Measurements from ENCODE around the gene RDH5.

The RDH5 gene

GRCh38 chr12:55703901-55704761 is 16.1 kb upstream of the RDH5 start:
- Mint-ChIP-seq H3K9me3 (no peaks in the 10 kb centered on the region), H3K4me3 (no peak overlapping the region), H3K27ac (no peak overlapping the region), H3K27me3 (peaks cover 18% of the 10 kb centered on the region), H3K4me1 (peaks cover 22% of the 10 kb centered on the region), H3K36me3 (no peaks in the 10 kb centered on the region)
- ATAC-seq: no peak

- Mint-ChIP-seq H3K27me3 (peaks cover 25% of the 10 kb centered on the region), H3K27ac (no peak overlapping the region)
These were observed 15.1 kb upstream of the RDH5 start for GRCh38 chr12:55704824-55705718.

GRCh38 chr12:55705782-55706402 is 14.3 kb upstream of the RDH5 start:
- H3K27me3 Mint-ChIP-seq: peaks cover 25% of the 10 kb centered on the region
- peaks cover 25% of the 10 kb centered on the region for H3K4me1 Mint-ChIP-seq
- no peaks in the 10 kb centered on the region for H3K36me3 Mint-ChIP-seq
- ATAC-seq: no peak
- no peak overlapping the region for H3K4me3 Mint-ChIP-seq
- H3K27ac Mint-ChIP-seq: no peak overlapping the region
- no peaks in the 10 kb centered on the region for H3K9me3 Mint-ChIP-seq

More at GRCh38 chr12:55704824-55705718, 15.1 kb upstream of the RDH5 start:
- no peak for ATAC-seq
- no peak overlapping the region for H3K4me3 Mint-ChIP-seq
- no peaks in the 10 kb centered on the region for H3K9me3 Mint-ChIP-seq
- no peaks in the 10 kb centered on the region for H3K36me3 Mint-ChIP-seq
- H3K4me1 Mint-ChIP-seq: peaks cover 25% of the 10 kb centered on the region

GRCh38 chr12:55706568-55707218 is 13.5 kb upstream of the RDH5 start:
- H3K4me1 Mint-ChIP-seq: peaks cover 25% of the 10 kb centered on the region
- H3K9me3 Mint-ChIP-seq: no peaks in the 10 kb centered on the region
- H3K27ac Mint-ChIP-seq: no peak overlapping the region
- no peaks in the 10 kb centered on the region for H3K36me3 Mint-ChIP-seq
- peaks cover 25% of the 10 kb centered on the region for H3K27me3 Mint-ChIP-seq
- no peak for ATAC-seq
- peak overlapping the region; percentile 32 for H3K4me3 Mint-ChIP-seq

- peaks cover 25% of the 10 kb centered on the region for H3K27me3 Mint-ChIP-seq
- peak overlapping the region; percentile 32 for H3K4me3 Mint-ChIP-seq
- peaks cover 25% of the 10 kb centered on the region for H3K4me1 Mint-ChIP-seq
- no peaks in the 10 kb centered on the region for H3K36me3 Mint-ChIP-seq
- H3K27ac Mint-ChIP-seq: no peak overlapping the region
- ATAC-seq: no peak
- no peaks in the 10 kb centered on the region for H3K9me3 Mint-ChIP-seq
These were observed 12.9 kb upstream of the RDH5 start for GRCh38 chr12:55707219-55707671.

DNA sequence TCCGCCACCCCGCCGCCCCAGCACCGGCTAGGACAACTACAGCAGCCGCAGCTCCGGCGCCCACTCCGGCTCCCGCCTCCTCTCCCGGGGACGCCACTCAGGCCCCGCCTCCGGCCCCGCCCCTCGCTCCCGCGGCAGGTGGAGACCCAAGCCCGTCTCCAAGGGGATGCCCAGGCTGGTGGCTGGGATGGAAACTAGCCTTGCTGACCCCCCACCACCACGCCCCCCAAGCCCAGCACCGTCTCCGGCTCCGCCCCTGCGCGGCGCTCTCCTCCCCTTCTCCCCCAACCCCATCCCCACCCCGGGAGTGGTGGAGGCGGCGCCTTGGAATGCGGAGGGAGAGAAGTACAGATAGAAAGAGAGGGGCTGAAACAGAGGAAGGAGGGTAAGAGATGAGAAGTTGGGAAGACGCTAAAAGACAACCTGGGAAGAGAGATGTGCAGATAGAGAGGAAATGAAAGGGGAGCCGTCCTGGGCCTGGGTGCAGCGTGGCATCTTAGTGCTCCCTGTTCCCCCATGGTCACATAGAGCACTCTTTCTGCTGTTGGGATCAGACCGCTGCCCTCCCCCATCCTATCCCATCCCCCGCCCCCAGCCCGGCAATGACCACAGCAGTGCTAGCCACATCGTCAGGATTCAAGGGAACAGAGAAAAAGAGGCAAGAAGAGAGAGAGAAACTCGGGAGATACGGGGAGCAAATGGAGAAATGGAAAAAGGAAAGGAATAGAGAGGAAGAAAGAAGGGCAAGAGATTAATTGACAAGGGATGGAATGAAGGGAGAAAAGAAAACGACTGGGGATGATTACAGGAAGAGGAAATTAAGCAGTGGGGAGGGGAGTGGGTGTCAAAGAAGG is 12.1 kb upstream of the RDH5 start, which contains the start of gene ITGA7:
TSS of gene ITGA7 (minus strand) at position 64 of the 854 bp plus-strand sequence. CDS start 222 bp downstream, outside the sequence.
- H3K36me3 Mint-ChIP-seq: no peaks in the 10 kb centered on the region
- H3K4me1 Mint-ChIP-seq: peaks cover 25% of the 10 kb centered on the region
- peak within 1 kb of the TSS; percentile 3 for H3K27ac Mint-ChIP-seq
- peak within 1 kb of the TSS; percentile 78 for H3K4me3 Mint-ChIP-seq
- ATAC-seq: peak; percentile 80
- peaks cover 25% of the 10 kb centered on the region for H3K27me3 Mint-ChIP-seq
- H3K9me3 Mint-ChIP-seq: no peaks in the 10 kb centered on the region

GRCh38 chr12:55708695-55709233 is 11.4 kb upstream of the RDH5 start:
- ATAC-seq: no peak
- peak overlapping the region; percentile 3 for H3K27ac Mint-ChIP-seq
- peak overlapping the region; percentile 78 for H3K4me3 Mint-ChIP-seq
- no peaks in the 10 kb centered on the region for H3K36me3 Mint-ChIP-seq
- peaks cover 25% of the 10 kb centered on the region for H3K4me1 Mint-ChIP-seq
- peaks cover 25% of the 10 kb centered on the region for H3K27me3 Mint-ChIP-seq
- H3K9me3 Mint-ChIP-seq: no peaks in the 10 kb centered on the region

- Mint-ChIP-seq H3K36me3 (no peaks in the 10 kb centered on the region), H3K27ac (no peak overlapping the region), H3K4me3 (no peak overlapping the region), H3K27me3 (peaks cover 20% of the 10 kb centered on the region), H3K4me1 (peaks cover 38% of the 10 kb centered on the region), H3K9me3 (no peaks in the 10 kb centered on the region)
- ATAC-seq: no peak
These were observed 8.2 kb upstream of the RDH5 start for GRCh38 chr12:55711786-55712553.

DNA sequence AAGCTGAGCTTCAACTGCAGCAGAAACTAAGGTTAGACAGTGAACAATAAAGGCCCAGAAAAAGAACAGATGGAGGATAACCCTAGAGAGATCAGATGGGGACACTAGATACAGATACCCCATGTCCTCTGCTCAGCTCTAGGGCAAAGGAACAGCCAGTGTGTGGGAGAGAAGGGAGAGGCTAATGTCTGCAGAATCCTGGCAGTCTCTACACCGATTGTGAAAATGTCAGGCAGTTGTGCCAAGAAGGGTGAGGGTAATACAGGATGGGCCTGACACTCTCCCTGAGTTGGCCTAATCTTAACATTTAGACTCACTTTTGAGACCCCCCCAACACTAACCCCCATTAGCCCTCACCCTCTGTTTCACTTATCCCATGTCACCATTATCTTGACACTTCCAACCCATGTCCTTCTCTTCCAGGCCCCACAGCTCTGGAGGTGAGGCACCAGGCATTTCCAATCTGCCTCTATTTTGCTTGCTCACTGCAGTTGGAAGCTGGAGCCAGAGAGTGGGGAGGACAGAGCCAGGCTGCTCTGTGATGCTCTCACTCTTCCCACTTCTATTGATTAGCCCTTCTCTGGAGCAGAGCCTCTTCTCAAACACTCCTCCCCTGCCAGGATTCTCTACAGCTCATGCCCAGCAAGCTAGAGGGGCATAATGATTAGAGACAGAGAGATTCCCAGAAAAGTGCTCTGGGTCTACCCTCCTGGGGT is 7.3 kb upstream of the RDH5 start:
- ATAC-seq: no peak
- H3K4me3 Mint-ChIP-seq: no peak overlapping the region
- H3K27me3 Mint-ChIP-seq: peaks cover 16% of the 10 kb centered on the region
- H3K36me3 Mint-ChIP-seq: no peaks in the 10 kb centered on the region
- H3K27ac Mint-ChIP-seq: no peak overlapping the region
- H3K4me1 Mint-ChIP-seq: peaks cover 41% of the 10 kb centered on the region
- no peaks in the 10 kb centered on the region for H3K9me3 Mint-ChIP-seq

GRCh38 chr12:55713721-55714120 is 6.5 kb upstream of the RDH5 start:
- H3K9me3 Mint-ChIP-seq: no peaks in the 10 kb centered on the region
- peaks cover 7% of the 10 kb centered on the region for H3K27me3 Mint-ChIP-seq
- no peaks in the 10 kb centered on the region for H3K36me3 Mint-ChIP-seq
- H3K4me1 Mint-ChIP-seq: peaks cover 41% of the 10 kb centered on the region
- no peak overlapping the region for H3K4me3 Mint-ChIP-seq
- H3K27ac Mint-ChIP-seq: no peak overlapping the region
- no peak for ATAC-seq

DNA sequence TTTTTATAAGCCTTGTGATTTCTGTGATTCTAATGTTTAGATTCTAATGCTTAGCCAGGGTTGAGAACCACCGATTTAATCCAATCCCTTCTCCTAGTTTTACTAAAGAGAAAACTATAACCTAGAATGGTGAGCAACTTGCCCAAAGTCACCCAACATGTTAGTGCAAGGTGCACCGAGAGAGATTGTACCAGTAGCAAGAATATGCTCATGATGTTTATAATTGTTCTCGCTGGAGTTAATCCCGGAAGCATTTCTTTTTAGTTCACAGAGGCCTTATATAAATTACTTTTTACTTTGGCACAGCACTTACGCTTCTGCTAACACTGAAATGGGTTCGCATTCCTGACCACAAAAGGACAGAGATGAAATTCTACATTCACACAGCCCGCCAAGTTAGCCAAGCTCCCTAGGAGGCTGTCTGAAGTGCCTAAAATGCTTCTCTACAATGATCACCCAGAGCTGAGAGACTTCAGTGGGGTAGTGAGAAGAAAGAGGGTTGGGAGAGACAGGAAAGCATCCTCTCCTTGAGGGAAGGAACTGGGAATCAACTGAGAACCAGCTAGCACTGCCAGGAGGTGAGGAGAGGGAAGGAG is 4.9 kb upstream of the RDH5 start:
- Mint-ChIP-seq H3K4me1 (peaks cover 38% of the 10 kb centered on the region), H3K27me3 (no peaks in the 10 kb centered on the region), H3K36me3 (no peaks in the 10 kb centered on the region), H3K4me3 (peak overlapping the region; percentile 88), H3K27ac (peak overlapping the region; percentile 91), H3K9me3 (no peaks in the 10 kb centered on the region)
- no peak for ATAC-seq

- Mint-ChIP-seq H3K4me1 (peaks cover 38% of the 10 kb centered on the region), H3K9me3 (no peaks in the 10 kb centered on the region), H3K4me3 (peak within 1 kb of the TSS; percentile 88), H3K27ac (peak within 1 kb of the TSS; percentile 91), H3K27me3 (no peaks in the 10 kb centered on the region), H3K36me3 (no peaks in the 10 kb centered on the region)
- peak; percentile 97 for ATAC-seq
These were observed 4.2 kb upstream of the RDH5 start, which contains the start of gene BLOC1S1 for GRCh38 chr12:55715833-55716581. Gene BLOC1S1 (plus strand): TSS chr12:55716046. CDS start chr12:55716052, 6 bp downstream.
